Spinal cord (tissue), 10 donors: ENCODE results near the gene TUT1. TPM values are rescaled to one million over a fixed set of nuclear protein-coding genes. Genes with fewer than 3 reads are reported as not detected.
"Not testable (repeated sequence)": the region's sequence is repeated elsewhere in the genome, so short reads cannot be mapped to it uniquely, and the experiment has no call there.

ENCODE experiments used
- DNase-seq, 6 donors: peaks; one replicate each; pipeline versions ENCODE4 v3.0.0 to v3.0.0-alpha.2; 2013 to 2015; ENCODE audit warnings: low spot score in 6 of 6, low read depth in 4 of 6
- H3K27ac ChIP-seq: one replicate; pipeline ENCODE4 v1.5.1; 2013; ENCODE audit warnings: low read depth, low read length, control low read depth
- H3K27me3 ChIP-seq: one replicate; pipeline ENCODE4 v1.6.1; 2013; ENCODE audit warnings: low read length; ENCODE audit not compliant: control insufficient read depth, insufficient read depth
- H3K36me3 ChIP-seq: one replicate; pipeline ENCODE4 v1.6.1; 2013; ENCODE audit warnings: low read length; ENCODE audit not compliant: control insufficient read depth, insufficient read depth
- H3K4me1 ChIP-seq: one replicate; pipeline ENCODE4 v1.6.1; 2013; ENCODE audit warnings: low read length; ENCODE audit not compliant: control insufficient read depth, insufficient read depth
- H3K4me3 ChIP-seq: one replicate; pipeline ENCODE4 v1.5.1; 2013; ENCODE audit warnings: low read depth, low read length, control low read depth
- H3K9me3 ChIP-seq: one replicate; pipeline ENCODE4 v1.6.1; 2013; ENCODE audit warnings: low read length; ENCODE audit not compliant: control insufficient read depth, insufficient read depth
- WGBS: methylation state at CpG from one replicate; pipeline ENCODE4 v1.1.5; 2013; ENCODE audit warnings: missing lambda C conversion rate; ENCODE audit not compliant: insufficient coverage; 5-methylcytosine and 5-hydroxymethylcytosine counted together
- polyA plus RNA-seq, 2 donors: library from polyadenylated mRNA; unstranded; fragments of 120-200 nt; gene quantifications; one replicate each; pipeline ENCODE4 v1.2.1, GENCODE V29; 2013; ENCODE audit not compliant: insufficient read length in 2 of 2
- total RNA-seq, 2 donors: library from RNA; depleted of rRNA in 1 of 2; stranded (reverse); fragments of 120-200 nt in 1 of 2; fragments of >200 nt in 1 of 2; gene quantifications; one replicate each; pipeline versions ENCODE4 v1.2.3 to v1.2.4, GENCODE V29; 2013 to 2014
- donor health status: healthy.

Gene TUT1
- total and polyA plus RNA-seq, 4 donors: 4.3 to 22.1 (median 13.7) TPM

DNA sequence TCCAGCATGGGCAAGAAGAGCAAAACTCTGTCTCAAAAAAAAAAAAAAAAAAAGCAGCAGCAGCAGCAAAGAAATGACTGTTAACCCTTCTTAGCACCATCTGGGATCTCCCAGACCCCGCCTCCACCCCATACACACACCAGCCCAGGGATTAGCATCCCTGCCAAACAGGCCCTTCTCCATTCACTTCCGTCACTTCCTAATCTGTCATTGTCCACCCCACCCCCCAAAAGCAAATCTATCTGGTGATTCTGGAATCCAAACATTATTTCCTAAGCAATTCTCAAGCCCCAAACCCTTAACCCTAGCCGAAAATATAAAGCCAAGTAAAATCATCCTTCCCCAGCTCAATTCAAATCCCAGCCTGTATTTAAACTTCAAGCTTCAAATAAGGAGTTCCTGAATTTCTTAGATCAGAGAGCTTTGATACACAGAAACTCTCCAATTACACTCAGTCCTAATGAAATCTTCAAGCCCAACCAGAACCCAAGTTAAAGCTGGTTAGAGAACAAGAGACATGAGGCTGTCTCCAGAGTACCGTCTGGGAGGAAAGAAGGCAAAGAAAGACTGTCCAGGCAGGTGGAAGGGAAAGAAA is 38.7 kb downstream of the TUT1 start:
- peaks cover 17% of the 10 kb centered on the region for H3K36me3 ChIP-seq
- no peak for DNase-seq
- 27% methylated on average over 4 of the region's 4 CpGs for WGBS
- H3K27me3 ChIP-seq: peaks cover 4% of the 10 kb centered on the region
- H3K9me3 ChIP-seq: no peaks in the 10 kb centered on the region
- H3K4me1 ChIP-seq: peaks cover 73% of the 10 kb centered on the region
- H3K4me3 ChIP-seq: no peak overlapping the region
- peak overlapping the region; percentile 97 for H3K27ac ChIP-seq

DNA sequence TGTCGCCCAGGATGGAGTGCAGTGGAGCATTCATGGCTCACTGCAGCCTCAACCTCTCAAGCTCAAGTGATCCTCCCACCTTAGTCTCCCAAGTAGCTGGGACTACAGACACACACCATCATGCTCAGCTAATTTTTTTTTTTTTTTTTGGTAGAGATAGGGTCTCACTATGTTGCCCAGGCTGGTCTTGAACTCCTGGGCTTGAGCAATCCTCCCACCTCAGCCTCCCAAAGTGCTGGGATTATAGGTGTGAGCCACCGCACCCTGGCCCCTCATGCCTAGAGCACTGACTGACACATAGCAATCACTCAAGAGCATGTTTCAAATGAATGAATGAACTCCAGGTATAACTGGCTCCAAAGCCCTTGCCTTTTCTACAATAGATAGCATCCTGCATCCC is 40.8 kb downstream of the TUT1 start:
- H3K9me3 ChIP-seq, H3K36me3 ChIP-seq, H3K27ac ChIP-seq, H3K4me3 ChIP-seq, DNase-seq: not testable (repeated sequence)
- Histone ChIP-seq H3K4me1 (peaks cover 74% of the 10 kb centered on the region), H3K27me3 (peaks cover 21% of the 10 kb centered on the region)
- WGBS: no CpG with 5 or more reads among the region's 2 CpGs

DNA sequence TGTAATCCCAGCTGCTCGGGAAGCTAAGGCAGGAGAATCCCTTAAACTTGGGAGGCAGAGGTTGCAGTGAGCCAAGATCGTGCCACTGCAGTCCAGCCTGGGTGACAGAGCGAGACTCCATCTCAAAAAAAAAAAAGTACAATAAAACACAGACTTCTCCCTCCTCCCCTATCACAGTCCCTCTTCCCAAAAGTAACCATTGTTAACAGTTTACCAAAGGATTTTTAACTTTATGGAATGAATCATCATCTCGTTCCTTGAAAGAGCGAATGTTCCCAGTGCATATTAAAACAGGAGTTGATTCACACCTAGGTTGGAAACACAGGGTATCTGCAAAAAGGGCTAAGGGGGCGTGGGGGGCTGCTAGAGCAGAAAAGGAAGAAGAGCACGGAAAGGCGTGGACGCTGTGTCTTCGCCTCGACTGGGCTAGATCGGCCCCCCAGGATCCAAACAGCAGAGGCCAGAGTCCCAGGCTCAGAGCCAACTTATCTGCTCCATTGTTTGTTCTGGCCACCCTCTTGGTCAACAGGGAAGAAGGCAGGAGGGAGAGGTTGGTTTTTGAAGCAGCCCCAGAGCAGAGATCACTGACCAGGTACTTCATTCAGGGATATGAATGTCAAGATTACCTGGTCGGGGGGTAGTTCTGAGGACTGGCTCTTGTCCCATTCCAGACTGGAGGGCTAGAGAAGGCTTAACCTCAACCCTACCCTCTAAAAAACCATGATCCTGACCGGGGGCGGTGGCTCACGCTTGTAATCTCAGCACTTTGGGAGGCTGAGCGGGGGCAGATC is 42.6 kb downstream of the TUT1 start:
- H3K27me3 ChIP-seq: peaks cover 38% of the 10 kb centered on the region
- peak in 1 of 6 donors; percentile 64 for DNase-seq
- H3K4me3 ChIP-seq: no peak overlapping the region
- H3K9me3 ChIP-seq: no peaks in the 10 kb centered on the region
- WGBS: 66% methylated on average over 15 of the region's 17 CpGs
- peaks cover 74% of the 10 kb centered on the region for H3K4me1 ChIP-seq
- peak overlapping the region; percentile 15 for H3K27ac ChIP-seq
- no peaks in the 10 kb centered on the region for H3K36me3 ChIP-seq

DNA sequence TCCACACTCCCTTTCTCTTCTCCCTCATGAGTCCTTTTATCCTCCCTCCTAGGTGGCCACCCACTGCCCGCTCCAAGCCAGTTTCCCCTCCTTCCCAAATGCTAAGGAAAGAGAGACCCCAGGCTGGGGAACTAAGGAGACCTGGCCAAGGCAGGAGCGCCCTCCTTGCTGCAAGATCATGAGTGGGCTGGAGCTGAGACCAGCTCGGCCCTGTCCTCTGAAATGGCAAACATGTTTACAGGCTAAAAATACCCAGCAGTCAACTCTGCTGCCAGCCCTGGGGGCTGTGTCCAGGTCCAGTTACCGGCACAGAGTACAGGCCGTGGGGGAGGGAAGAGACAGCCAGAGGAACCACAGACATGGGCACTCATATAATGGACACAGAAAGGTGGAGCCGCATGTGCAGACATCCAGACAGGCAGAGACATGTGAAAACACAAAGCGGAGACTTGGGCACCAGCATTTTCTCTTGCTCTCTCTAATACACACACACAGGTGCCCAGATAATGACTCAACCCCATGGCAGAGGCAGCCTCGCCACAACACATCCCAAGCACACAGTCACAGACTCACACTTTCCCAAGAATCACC is 43.5 kb downstream of the TUT1 start:
- H3K9me3 ChIP-seq: no peaks in the 10 kb centered on the region
- no peak for DNase-seq
- H3K27ac ChIP-seq: peak overlapping the region; percentile 88
- H3K27me3 ChIP-seq: peaks cover 48% of the 10 kb centered on the region
- H3K4me3 ChIP-seq: peak overlapping the region; percentile 48
- 69% methylated on average over 5 of the region's 8 CpGs for WGBS
- peaks cover 74% of the 10 kb centered on the region for H3K4me1 ChIP-seq
- no peaks in the 10 kb centered on the region for H3K36me3 ChIP-seq

DNA sequence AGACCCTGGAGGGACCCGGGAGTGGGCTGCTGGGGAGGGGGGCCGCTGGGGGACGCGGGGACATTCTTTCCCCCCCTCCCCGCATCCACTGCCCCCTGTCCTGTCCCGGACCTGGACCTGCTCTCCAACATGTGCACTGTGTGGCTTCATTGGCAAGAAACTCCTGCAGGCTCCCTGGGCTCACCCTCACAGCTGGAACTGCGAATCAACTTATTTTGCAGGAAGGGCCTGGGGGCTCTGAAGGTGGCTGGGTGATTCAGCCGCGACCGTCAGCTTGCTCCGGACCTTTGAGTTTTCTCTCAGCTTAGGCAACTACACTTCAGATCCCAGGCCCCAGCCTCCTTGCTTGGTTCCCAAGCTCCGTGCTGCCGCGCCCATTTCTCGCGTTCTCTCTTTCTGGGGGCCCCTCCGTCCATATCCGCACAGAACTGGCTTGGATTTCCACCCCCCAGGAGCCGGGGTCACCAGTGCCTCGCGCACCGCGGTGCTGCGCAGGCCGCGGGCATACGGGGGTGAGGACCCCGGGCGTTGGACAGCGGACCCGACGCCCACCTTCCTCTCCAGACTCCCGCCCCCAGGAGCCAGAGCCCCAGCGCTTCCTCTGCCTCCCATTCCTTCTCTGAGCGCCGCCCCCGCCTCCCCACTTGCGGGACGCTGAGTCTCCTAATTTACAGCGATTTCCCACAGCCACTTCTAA is 44.2 kb downstream of the TUT1 start:
- Histone ChIP-seq H3K4me3 (peak overlapping the region; percentile 48), H3K9me3 (no peaks in the 10 kb centered on the region), H3K27ac (peak overlapping the region; percentile 88), H3K27me3 (peaks cover 52% of the 10 kb centered on the region), H3K4me1 (peaks cover 74% of the 10 kb centered on the region), H3K36me3 (no peaks in the 10 kb centered on the region)
- peak in 1 of 6 donors; percentile 49 for DNase-seq
- WGBS: 14% methylated on average over 34 of the region's 40 CpGs

DNA sequence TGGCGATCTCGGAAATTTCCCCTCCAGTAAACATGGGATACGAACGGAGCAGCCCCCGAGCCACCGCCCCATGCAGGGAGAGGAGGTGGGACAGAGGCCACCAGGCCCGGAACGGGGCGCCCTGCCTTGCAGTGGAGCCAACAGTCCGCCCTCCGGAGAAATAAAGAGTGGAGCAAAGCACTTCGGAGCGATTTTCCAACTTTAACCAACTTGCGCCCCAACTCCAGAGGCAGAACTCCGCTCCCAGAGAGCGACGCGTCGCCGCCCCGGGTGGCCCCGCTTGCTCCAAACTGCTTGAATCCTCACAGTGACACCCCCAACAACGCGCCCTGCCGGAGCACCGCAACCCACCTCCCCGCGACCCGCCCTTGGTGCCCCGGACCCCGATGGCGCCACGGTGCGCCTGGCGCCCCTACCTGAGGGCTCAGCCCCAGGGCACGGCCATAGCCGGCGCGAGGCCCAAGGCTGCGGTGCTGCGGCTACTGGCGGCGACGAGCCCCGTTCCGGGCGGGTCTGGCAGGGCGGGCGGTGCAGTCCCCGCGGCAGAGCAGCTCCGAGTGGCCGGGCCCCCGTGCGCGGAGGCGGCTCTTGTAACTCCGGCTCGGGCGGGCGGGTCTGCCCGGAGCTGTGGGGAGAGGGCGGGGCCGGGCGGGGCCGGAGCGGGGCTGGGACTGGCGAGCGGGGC is 44.9 kb downstream of the TUT1 start, which contains the start of gene AHNAK:
Gene AHNAK (minus strand): TSS at position 563 of the 685 bp plus-strand sequence. CDS start 10,708 bp downstream, outside the sequence.
- peaks cover 52% of the 10 kb centered on the region for H3K27me3 ChIP-seq
- under 1% methylated on average over 62 of the region's 69 CpGs for WGBS
- H3K36me3 ChIP-seq: no peaks in the 10 kb centered on the region
- H3K9me3 ChIP-seq: no peaks in the 10 kb centered on the region
- peaks cover 73% of the 10 kb centered on the region for H3K4me1 ChIP-seq
- peak within 1 kb of the TSS; percentile 96 for H3K27ac ChIP-seq
- H3K4me3 ChIP-seq: peak within 1 kb of the TSS; percentile 73
- peak in 2 of 6 donors; percentile 45 to 77 for DNase-seq

DNA sequence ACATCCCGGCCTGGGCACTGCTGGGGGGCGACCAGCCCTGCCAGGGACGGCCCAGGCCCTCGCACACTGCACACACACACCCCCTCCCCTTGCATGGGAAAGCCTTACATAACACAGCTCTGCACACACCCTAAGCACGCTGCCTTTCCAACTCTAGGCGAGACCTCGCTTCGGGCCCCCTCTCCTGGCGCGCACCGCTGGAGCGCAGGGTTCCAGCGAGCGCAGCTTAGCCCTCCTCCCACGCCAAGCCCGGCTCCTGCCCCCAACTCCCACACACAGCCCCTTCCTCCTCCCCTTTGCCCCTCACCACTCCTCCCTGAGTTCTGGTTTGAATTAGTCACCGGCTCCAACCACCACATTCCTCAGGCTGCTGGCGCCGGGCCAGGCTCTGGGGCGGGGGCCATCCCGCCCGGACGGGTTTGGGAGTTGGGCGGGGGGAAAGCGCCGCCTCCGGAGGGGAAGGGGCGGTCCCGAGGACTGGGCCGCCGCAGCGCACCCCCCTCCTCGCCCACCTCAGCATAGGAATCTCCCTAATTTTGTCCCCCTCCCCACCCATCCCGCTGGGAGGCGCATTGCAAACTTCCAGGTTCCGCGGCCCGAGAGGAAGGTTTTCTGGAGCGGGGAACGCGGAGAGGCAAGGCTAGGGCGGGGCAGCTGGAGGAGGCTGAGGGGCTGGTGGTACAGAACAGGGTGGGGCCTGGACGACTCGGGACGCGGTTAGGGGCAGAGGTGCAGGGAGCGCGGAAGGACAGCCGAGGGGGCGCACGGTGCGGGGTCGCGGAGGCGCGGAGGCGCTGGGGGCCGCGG is 45.7 kb downstream of the TUT1 start:
- H3K4me1 ChIP-seq: peaks cover 75% of the 10 kb centered on the region

DNA sequence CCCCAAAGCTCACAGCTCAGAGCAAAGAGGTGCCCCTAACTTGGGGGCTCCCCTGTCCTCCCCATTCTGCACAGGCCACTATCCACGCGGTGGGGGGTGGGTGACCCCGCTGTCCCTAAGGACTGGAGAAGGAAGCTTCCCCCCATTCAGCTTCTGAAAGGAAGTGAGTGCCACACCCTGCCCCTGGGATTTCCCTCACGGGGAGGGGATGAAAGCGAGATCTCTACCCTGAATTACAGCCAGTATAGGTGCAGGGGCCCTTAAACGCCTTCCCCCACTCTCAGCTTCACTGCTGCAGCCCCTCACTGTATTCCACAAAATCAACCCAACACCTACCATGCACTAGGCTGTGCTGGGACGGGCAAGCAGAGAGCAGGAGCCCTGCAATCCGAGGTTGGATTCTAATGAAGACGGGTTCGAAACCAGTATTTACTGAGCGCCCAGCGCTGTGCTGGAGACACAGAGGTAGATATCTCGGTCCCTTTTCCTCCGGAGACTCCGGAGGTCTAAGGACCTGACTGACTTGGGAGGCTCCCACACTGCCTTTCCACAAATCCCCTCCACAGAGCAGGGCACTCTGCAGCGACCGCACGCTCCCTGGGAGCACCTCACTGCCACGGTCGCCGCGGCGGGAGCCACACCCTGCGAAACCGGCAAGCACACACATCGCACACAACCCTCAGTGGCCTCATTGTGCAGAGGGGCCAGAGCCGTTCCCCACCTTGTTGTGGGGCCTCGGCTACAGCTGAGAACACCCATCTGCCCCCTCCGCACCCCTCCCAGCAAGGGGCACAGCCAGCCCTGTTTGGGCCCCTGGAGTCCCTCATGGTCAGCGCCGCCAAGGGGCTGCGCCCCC is 46.5 kb downstream of the TUT1 start:
- H3K27ac ChIP-seq: peak overlapping the region; percentile 96
- peaks cover 84% of the 10 kb centered on the region for H3K4me1 ChIP-seq
- no peaks in the 10 kb centered on the region for H3K36me3 ChIP-seq
- DNase-seq: peak in 1 of 6 donors; percentile 23
- 6% methylated on average over 29 of the region's 32 CpGs for WGBS
- no peaks in the 10 kb centered on the region for H3K9me3 ChIP-seq
- peak overlapping the region; percentile 73 for H3K4me3 ChIP-seq
- peaks cover 52% of the 10 kb centered on the region for H3K27me3 ChIP-seq

More for the DNA sequence above, 45.7 kb downstream of the TUT1 start:
- DNase-seq: peak in 2 of 6 donors; percentile 61 to 91
- Histone ChIP-seq H3K4me3 (peak overlapping the region; percentile 73), H3K36me3 (no peaks in the 10 kb centered on the region), H3K27me3 (peaks cover 52% of the 10 kb centered on the region), H3K9me3 (no peaks in the 10 kb centered on the region), H3K27ac (peak overlapping the region; percentile 96)
- WGBS: under 1% methylated on average over 48 of the region's 59 CpGs
